DMS114 treated with DMSO at 0.1 percent for 48 hours (cell line): Measurements from ENCODE around the gene NANS.
"Not testable (repeated sequence)": the region's sequence is repeated elsewhere in the genome, so short reads cannot be mapped to it uniquely, and the experiment has no call there.

Experiments used
- DNase-seq: peaks from one replicate; lab custom pipeline; 2025; ENCODE audit not compliant: unreplicated experiment; lab: John Stamatoyannopoulos, UW

Gene NANS

DNA sequence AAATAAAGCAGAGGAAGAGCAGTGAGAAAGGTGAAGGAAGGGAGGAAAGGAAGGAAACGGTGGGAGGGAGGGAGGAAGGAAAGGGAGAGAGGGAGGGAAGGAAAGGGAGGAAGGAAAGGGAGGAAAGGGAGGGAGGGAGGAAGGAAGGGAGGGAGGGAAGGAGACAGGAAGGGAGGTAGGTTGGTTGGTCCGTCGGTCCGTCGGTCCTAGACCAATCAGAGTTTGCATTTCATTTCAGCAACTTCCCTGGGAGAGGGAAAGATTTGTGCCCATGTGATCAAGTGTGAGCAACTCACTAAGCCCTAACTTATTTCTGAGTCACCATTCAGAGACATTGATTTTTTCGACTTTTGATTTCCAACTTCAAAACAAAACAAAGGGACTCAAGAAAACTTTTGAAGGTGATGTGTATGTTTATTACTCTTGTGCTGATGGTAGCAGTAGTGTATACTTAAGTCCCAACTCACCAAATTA lies 18.8 kb downstream of the NANS start:
- no peak for DNase-seq

DNA sequence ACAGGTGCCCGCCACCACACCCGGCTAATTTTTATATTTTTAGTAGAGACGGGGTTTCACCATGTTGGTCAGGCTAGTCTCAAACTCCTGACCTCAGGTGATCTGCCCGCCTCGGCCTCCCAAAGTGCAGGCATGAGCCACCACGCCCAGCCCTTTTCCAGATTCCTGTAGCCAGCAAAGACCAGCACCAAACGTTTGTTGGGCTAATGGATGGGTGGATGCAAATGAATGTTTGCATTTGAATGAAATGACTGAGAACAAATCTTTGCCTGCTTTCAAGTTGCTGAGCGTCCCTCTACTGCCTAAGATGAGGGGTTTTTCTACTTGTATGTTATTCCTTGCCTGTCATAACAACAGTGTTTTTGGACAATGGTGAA lies 20.0 kb downstream of the NANS start:
- not testable (repeated sequence) for DNase-seq

DNA sequence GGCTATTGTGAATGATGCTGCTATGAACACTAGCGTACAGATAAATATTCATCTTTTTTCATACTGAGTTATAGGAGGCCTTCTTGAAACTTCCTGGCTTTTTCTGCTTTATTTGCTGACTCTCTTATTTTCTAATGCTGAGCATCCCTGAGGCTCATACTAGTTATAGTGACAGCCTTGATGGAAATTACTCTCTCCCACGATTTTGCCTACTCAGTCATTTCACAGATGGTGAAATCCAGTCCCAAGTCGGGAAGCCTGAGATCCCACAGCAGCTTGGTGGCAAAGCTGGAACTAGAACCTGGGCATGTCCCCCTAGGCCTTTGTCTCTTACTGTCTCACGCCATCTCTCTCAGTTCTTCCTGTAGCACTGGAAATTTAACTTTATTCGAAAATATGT lies 22.4 kb downstream of the NANS start:
- no peak for DNase-seq

DNA sequence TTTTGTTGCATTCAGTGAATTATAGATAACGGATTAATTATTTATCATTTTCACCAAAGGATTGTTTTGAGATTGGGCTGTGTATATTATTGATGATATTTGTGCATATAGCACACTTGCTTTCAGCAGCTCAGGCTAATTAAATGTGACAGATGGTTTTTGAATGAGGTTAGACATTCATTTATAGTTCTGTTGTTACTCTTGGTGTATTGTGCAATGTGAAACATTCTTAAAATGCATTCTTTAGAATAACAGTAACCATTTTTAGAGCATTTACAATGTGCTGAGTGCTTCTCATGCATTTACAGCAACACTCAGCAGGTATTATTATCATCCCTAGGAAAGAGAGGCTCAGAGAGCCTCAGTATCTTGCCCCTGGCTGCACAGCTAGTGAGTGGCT lies 23.8 kb downstream of the NANS start:
- DNase-seq, result no peak

DNA sequence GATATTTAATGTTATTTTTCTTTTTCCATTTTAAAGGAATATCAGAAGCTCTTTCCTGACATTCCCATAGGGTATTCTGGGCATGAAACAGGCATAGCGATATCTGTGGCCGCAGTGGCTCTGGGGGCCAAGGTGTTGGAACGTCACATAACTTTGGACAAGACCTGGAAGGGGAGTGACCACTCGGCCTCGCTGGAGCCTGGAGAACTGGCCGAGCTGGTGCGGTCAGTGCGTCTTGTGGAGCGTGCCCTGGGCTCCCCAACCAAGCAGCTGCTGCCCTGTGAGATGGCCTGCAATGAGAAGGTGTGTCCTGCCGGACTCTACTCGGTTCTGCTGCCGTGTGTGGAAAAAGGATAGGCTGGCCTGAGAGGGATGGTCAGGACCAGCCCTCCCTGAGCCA lies 24.2 kb downstream of the NANS start:
- no peak for DNase-seq

DNA sequence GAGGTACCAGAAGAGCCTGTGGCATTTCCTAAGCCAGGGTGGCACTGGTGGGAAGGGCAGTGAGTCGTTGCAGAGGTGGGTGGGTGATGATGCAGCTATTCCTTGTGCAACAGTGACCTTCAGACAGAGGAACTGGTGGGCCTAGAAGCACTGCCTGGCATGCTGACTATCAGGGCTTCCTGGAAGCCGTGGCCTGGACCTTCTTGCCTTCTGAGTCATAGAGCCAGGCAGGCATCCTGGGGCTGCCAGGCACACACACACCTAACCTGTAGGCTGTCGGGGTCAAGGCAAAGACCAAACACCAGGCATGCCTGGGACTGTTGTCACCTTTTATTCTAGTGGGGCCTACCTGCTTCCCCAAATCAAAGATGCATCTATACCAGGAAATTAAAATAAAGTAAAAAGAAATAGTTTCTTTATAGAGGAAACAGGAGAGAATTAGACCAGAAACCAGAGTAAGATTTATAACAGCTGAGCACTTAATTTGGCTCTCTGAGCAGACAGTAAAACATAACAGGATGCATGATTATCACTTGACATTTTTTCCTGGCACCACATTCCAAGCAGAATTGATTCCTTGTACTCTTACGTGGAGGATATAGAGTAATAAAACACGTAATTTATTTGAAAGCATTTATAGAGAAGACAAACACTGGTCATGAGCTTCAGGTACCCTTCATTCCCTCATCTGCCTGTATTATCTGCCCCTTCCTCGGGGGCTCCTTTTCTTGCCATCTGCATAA lies 25.1 kb downstream of the NANS start:
- no peak for DNase-seq

DNA sequence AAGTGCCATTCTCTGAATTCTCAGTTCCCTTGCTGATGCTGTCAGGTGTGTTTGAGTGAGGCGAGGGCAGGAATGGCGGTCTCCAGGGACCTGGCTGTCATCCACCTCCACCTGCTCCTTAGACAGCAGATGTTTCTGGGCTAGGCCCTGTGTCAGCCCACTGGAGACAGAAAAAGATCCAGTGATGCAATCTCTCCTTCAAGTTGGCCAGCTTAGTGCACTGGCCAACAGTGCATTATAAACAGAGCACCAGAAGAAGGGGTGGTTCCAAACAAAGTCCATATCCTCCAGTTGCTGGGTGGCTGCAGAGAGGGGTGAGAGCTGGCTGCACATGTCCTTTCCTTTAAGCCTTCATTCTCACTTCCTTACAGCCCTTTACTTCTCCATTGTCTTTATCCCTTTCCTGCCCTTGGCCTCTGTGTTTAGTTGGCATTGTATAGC lies 26.5 kb downstream of the NANS start:
- no peak for DNase-seq

DNA sequence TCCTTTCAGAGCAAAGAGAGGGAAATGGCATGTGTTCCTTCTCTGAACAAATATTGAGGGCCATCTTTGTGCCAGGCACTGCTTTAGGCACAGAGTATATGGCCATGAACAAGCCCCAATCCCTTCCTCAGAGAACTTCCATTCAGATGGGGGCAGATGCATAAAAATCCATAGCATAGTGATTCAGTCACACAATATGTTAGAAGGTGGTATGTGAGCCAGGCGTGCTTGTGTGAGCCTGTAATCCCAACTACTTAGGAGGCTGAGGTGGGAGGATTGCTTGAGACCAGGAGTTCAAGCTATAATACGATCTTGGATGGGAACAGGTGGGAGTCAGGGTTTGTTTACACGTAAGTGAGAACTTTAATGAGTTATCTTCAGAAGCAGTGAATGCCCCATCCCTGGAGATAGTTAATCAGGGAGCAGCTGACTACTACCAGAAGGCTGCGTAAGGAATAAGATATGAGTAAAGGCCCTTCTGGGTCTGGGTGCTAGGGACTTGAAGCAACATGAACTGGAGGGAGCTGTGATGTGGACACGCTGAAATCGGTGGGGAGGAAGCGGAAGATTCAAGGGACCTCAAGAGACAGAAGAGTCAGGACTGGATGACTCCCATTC lies 27.1 kb downstream of the NANS start:
- DNase-seq, result no peak

DNA sequence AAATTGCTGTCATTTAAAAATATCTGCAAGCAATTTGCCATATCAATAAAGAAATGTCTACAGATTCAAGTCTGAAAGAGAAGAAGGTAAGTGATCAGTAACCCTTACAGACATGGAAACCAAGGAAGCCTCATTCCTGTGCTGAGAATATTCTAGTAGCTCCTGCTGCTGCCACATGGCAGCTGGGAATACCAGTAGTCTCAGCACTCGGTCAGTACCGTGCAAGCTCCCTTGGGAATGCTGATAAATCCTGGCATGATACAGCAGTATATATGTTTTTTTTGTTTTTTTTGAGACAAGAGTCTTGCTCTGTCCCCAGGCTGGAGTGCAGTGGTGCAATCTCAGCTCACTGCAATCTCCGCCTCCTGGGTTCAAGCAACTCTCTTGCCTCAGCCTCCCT lies 27.9 kb downstream of the NANS start:
- no peak for DNase-seq

DNA sequence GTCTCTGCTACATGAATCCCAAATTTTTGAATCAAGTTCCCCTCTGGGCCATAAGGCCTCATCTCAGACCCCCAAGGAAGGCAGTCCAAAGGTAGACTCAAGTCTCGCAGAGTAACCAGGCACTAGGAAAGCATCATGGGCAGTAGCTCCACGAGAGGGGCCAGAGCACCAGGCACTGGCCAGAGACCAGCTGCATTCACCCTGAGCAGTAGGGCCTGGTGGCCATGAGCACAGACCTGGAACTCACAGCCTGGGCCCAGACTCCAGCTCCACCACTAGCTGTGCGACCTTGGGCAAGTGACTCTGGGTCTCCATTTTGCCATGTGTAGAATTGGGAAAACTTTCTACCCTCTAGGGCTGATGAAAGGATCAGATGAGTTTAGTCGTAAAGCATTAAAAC lies 28.5 kb downstream of the NANS start:
- DNase-seq, result no peak

DNA sequence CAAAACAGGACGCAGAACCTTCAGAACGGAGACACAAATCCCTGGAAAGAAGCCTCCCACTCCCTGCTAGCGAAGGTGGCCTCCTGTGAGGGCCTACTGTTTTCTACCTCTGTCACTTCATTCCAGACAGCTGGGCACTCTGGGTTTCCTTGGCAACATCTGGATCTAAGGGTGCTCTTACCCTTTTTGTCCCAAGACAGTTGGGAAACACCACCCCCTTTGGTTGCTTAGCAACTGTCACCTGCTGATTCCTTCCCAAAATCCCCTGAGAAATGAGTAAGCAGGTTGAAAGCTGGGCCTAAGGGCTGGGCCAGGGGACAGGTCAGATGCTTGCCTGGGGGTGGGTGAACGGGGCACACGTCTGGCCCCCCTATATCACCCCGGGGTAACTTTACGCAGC lies 29.4 kb downstream of the NANS start:
- no peak for DNase-seq

DNA sequence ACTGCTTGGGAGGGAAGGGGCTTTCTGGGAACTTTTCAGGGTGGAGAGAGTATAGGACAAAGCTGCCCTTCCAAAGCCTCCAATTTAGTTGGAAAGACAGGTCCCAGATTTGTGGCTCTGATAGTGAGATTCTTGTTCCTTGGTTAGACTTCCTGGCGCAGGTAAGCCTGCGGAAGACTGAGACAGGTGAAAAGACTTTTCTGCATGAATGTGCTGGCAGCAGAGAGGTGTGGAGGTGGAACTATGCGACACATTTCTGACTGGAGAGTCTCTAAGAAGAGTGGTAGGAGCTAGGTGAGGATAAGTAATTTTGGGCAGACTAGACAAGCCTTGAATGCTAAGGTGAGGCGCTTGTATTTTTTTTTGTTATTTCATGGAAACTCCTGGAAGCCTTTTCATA lies 29.9 kb downstream of the NANS start:
- DNase-seq, result no peak

DNA sequence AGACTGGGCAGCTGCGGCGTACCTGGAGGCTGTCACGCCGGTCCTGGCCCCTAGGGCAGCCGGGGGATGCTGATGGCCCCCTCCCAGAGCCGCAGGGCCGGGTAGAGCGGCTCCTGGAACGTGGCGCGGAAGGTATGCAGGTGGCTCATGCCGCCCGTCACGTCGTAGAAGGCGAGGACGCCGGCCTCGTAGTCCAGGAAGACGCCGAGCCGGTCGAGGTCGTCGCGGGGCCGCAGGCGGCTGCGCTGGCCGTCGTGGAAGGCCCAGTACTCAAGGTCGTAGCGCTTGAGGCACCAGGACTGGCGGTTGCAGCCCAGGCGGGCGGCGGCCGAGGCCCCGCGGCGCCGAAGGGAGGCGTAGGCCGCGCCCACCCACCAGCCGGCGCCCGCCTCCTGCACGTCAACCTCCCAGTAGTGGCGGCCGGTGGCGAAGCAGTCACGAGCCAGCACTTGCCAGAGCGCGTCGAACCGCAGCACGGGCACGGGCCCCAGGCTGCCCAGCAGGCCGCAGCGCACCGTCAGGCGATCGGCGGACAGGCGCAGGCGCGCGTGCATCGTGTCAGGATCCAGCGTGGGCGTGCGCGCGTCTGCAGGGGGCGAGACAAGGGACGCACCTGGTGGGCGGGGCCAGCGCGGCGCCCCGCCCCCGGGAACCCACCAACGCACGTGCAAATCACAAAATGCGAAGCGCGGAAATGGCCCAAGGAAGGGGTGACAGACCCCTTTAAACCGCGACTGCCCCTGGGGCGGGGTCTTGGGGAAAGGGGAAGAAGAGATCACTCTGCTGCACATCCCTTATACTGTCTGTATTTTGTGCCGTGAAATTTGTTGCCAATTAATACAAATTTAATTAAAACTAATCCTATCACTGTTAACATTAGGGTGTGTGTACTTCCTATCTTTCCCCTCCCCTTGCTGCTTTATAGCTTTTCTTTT lies 31.2 kb downstream of the NANS start:
- DNase-seq, result no peak

DNA sequence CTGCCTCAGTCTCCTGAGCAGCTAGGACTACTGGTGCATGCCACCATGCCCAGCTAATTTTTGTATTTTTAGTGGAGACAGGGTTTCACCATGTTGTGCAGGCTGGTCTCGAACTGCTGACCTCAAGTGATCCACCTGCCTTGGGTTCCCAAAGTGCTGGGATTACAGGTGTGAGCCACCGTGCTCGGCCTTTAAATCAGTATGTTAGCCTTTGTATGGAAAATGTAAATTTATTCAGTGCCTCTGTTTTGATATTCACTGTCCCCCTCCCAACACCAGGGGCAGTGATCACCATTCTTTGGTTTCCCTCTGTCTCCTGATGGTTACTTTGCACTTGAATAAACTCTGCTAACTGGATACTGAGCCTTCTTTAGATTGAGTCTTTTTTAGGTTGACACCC lies 34.1 kb downstream of the NANS start:
- DNase-seq, result not testable (repeated sequence)

DNA sequence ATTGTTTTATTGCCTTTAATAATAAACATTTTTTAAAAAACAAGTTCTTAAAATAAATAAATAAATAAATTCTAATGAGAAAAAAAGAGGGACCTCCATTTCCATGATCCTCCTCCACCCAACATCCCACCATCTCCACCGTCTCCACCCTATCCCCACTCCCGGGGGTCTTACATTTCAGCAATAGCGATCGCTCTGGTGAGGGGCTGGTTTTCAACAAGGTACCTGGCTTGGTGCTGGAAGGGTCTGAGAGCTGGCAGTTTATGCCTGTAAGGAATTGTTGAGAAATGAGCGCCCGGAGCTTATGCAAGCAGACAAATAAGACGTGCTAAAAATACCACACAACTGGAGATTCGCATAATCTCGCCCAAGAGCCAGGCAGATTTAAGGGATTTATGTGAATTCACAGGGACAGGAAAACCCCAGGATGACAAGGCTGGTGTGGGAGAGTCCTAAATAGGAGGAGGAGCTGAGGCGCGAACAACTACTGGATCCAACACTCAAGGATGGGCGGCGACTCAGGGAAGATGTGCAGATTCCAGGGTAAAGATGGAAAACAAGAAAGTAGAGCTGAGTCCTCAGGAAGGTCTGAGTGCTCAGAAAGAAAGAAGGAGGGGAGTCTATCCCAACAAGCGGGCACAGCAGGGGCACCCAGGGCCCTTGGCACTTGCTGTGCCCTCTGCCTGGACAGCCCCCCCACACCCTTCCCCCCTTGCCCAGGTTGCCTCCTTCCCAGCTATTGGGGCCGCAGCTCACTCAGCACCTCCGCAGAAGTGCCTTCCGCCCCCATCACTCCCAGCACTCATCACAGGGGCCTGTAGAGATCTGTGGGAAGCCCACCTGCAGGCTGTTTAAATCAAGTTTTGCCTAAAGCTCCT lies 35.4 kb downstream of the NANS start:
- DNase-seq, result no peak

DNA sequence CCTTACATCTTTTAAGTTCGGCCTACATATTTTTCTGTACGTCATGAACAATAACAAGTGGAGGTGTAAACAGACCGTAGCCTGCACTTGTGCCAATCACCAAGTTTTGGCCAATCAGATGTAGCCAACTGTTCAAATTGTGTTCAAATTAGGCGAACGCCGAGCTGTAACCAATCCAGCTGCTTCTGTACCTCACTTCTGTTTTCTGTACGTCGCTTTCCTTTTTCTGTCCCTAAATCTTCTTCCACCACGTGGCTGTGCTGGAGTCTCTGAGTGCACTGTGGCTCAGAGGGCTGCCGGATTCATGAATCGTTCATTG lies 36.0 kb downstream of the NANS start:
- no peak for DNase-seq

DNA sequence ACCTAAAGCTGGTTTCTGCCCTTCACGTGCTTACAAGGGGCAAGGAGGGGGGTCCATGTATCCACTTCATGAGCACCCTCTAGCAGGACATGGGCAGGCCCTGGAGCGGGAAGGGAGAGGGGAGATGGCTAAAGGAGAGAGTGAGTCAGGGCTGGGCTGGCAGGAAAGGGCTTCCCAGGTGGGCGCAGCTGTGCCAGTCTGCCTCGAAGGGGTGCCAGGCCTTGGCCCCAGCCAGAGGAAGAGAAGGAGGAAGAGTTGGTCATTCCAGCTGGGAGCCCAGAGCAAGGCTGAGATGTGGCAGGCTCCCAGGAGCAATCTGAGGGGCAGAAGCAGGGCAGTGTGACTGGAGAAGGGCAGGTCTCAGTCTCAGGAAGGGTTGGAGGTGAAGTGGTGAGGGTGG lies 37.8 kb downstream of the NANS start:
- DNase-seq, result no peak

DNA sequence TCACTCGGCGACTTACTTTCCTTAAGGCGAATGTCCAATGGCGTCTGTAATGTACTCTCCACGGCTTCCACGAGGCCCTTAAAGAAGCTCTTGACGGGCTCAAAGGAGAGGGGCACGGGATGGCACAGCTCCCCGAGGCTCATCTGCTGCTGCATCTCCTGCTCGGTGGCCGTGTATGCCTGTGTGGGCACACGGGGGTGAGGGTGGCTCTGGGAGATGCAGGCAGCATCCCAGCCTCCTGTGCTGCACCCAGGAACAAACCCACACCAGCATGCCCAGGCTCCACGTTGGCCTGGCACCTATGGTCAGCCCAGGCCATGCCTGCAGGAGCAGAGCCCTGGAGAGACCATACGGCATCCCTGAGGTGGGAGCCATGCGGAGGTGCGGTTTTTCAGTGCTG lies 38.3 kb downstream of the NANS start:
- DNase-seq, result no peak

DNA sequence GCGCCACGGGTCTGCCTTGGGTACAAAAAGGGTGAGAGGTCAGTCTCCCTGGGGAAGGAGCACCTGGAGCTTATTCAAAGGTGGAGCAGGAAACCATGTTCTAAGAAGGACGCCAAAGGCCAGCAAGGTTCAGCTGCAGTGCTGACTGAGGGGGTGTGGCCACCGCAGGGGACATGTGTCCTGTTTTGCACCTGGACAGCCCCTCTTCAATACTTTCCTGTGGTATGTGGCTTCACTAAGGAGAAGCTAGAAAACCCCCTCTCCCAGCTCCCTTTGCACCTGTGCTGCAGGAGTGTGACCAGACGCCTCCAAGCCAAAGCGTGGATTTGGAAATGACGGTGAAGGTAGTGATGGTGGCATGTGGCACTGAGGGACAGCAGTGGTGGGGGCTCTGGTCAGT lies 38.9 kb downstream of the NANS start:
- DNase-seq, result no peak

DNA sequence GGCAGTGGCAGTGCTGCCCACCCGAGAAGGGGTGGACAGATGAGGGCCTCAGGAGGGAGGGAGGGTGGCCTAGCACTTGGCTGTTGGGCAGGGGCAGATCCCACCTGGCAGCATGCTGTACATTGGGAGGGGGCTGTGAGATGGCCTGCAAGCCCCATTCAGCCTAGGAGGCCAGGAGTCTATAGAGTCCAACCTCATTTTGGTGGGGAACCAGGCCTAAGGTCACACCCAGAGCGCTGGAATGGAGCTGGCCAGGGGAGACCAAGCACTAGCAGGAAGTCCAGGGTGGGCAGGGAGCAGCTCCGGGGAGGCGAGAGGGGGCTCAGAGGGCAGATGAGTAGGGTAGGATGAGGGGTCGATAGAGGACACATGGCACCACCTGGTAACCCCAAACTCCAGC lies 39.6 kb downstream of the NANS start:
- no peak for DNase-seq

DNA sequence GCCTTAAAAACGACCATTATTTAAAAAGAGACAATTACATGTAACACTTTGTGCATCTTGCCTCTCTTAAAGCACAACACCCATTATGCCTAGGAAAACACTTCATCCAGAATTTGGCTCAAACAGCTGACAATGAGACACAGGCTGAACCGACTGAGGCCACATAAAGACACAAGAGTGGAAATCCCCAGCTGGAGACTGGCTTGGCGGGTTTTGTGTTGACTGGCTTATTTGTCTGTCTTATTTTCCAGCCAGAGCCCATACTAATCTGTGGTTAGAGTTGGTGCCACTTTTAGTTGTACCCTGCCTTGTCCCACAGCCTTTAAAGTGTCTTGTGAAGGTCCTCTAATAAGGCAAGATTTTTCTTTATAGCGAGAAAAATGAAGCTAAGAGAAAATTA lies 41.3 kb downstream of the NANS start:
- DNase-seq, result no peak
